ENCODE results near the gene TNFRSF25. TPM values are rescaled to one million over a fixed set of nuclear protein-coding genes. Genes with fewer than 3 reads are reported as not detected.

TNFRSF25 gene
- total RNA-seq, 1 experiment from 2014 or later: 19.4 TPM

- Histone ChIP-seq H2BK12ac (ENCODE audit: insufficient read length, low read depth, low read length) (no peak overlapping the region), H2BK5ac (ENCODE audit: insufficient read length, low read length) (no peak overlapping the region), H3K27me3 (ENCODE audit: insufficient read depth, low read length) (no peaks in the 10 kb centered on the region), H3T11ph (ENCODE audit: low read length) (no peak overlapping the region), H3K4ac (ENCODE audit: low read depth, low read length) (no peak overlapping the region), H3K79me2 (ENCODE audit: insufficient read depth, low read length) (no peaks in the 10 kb centered on the region), H2BK15ac (ENCODE audit: low read depth, low read length) (no peak overlapping the region), H3K4me2 (ENCODE audit: insufficient read depth, insufficient read length, low read length) (no peak overlapping the region), H2AFZ (ENCODE audit: low read length) (no peak overlapping the region), H3K9ac (ENCODE audit: extremely low read depth, insufficient read length, low read length) (no peak overlapping the region), H2AK5ac (ENCODE audit: insufficient read length, low read length) (no peak overlapping the region), H4K91ac (ENCODE audit: insufficient read length, low read depth, low read length) (no peak overlapping the region), H3K79me1 (ENCODE audit: insufficient read depth, low read depth, low read length, poor library complexity, severe bottlenecking) (no peaks in the 10 kb centered on the region), H3K18ac (ENCODE audit: insufficient read length, low read depth, low read length) (no peak overlapping the region), H4K8ac (replicated peaks; ENCODE audit: insufficient read length, low read depth, low read length) (no peak overlapping the region), H4K20me1 (ENCODE audit: control insufficient read depth, insufficient read depth, insufficient read length) (no peaks in the 10 kb centered on the region), H3K27ac (ENCODE audit: insufficient read length, low read depth, low read length) (no peak overlapping the region), H4K5ac (ENCODE audit: insufficient read length, low read depth, low read length) (no peak overlapping the region), H3K4me1 (ENCODE audit: insufficient read depth, low read length) (peaks cover 3% of the 10 kb centered on the region; the same call in 1 of the 2 replicates), H3K23ac (ENCODE audit: insufficient read length, low read depth, low read length) (no peak overlapping the region), H3K23me2 (ENCODE audit: insufficient read length, low read depth, low read length, poor library complexity, severe bottlenecking) (no peaks in the 10 kb centered on the region), H3K9me3 (ENCODE audit: control insufficient read depth, low read depth, low read length) (no peaks in the 10 kb centered on the region), H3K56ac (ENCODE audit: insufficient read length, low read depth, low read length) (no peak overlapping the region), H3K14ac (ENCODE audit: insufficient read depth, low read length) (no peak overlapping the region), H2BK20ac (ENCODE audit: low read depth, low read length, poor library complexity, severe bottlenecking) (no peak overlapping the region), H2BK120ac (ENCODE audit: low read depth, low read length, poor library complexity, severe bottlenecking) (no peak overlapping the region)
- Mint-ChIP-seq H3K9me3 (no peaks in the 10 kb centered on the region), H3K36me3 (ENCODE audit: insufficient read depth in 1 of 3, low read depth in 3 of 3) (peaks cover 19 to 49% (median 43%) of the 10 kb centered on the region in 3 experiments; a peak in 6 of 7 replicates), H3K4me3 (no peak overlapping the region), H3K27ac (no peak overlapping the region; a peak in 1 of 7 replicates), H3K4me1 (peaks cover 15 to 35% of the 10 kb centered on the region in 2 experiments), H3K27me3 (ENCODE audit: low read depth) (no peaks in the 10 kb centered on the region)
- no peak for TF ChIP-seq CTCF (conservative IDR thresholded peaks at IDR 0.05)
- no CpG with 5 or more reads among the region's 7 CpGs for WGBS (ENCODE audit: extremely low coverage, insufficient read length, low lambda C conversion rate)
- no peak for DNase-seq
Observed at GRCh38 chr1:6471970-6472368, 6.0 kb upstream of the TNFRSF25 start.

Measured in H9 (cell line).